NCI-H1417 treated with DMSO at 0.1 percent for 48 hours (cell line): ENCODE results near the gene RAB3B.

Experiments
- DNase-seq: peaks from one replicate; lab custom pipeline; 2025; lab: John Stamatoyannopoulos, UW

The RAB3B gene

GRCh38 chr1:51956528-51957509 lies 33.7 kb downstream of the RAB3B start:
- peak; percentile 3 for DNase-seq

DNA sequence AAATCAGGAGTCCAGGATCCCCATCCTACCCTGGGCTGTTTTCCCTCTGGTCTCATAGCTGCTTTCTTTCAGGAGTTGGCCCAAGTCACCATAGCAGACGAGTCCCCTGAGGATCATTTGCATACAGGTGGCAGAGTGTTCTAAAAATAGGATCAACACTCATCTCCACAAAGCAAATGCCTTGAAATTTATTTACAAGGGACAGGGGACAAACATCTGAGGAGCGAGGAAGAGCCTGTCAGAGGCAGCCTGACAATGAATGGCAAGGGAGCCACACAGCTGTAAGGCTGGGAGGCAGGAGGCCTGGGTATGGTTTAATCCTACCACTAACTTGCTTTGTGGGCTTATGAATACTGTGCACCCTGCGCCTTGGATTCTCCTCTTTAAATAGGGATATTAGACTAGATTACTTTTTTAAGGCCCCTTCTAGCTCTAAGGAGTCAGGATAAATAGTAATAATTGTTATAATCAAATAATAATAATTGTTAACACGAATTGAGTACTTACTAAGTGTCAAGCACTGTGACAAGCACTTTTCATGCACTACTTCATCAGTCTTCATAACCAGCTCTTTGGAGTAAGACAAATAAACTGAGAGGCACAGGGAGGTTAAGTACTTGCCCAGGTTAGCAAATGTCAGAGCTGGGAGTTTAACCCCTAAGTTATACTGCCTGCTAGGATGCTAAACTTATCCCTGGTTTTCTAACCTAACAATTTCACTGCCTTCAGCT lies 34.5 kb downstream of the RAB3B start:
- DNase-seq: peak; percentile 79

- DNase-seq: no peak
Measured at GRCh38 chr1:51954783-51955182, 35.7 kb downstream of the RAB3B start.

DNA sequence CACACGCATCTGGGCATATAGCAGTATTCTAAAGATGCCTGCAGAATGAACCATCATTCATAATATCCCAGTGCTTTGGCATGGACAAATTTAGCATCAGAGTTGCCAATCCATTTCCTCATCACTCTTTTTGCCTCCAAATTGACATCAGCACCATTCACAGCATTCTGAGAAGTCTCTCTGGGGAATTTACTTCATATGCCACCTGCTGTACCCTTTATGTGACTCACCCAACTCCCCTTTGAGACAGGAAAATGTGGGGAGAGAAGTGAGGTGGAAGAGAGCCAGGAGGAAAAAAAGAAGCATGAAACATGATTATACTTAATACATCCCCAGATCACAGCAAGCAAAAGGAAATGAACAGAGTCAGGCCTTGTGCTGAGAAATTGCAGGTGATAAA lies 37.4 kb downstream of the RAB3B start:
- DNase-seq: no peak

- no peak for DNase-seq
Measured at GRCh38 chr1:51952638-51953037, 37.9 kb downstream of the RAB3B start.

DNA sequence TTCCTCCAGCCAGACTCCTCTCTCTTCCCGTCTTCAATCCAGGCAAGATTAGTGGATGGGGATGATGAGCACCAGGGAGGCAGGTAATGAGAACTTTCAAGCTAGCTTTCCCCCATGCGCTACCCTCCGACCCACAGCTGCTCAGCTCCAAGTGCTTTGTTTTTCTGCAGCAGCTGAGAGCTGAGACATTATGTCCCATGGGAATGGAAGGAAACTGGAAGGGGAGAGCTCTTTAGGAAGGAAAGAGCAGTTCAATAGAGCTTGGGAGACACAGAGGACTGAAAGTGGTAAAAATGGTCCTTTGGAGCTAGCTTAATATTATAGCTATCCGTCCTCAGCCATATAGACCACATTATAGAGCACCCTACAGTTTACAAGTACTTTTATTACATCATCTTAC lies 39.8 kb downstream of the RAB3B start:
- DNase-seq: no peak

DNA sequence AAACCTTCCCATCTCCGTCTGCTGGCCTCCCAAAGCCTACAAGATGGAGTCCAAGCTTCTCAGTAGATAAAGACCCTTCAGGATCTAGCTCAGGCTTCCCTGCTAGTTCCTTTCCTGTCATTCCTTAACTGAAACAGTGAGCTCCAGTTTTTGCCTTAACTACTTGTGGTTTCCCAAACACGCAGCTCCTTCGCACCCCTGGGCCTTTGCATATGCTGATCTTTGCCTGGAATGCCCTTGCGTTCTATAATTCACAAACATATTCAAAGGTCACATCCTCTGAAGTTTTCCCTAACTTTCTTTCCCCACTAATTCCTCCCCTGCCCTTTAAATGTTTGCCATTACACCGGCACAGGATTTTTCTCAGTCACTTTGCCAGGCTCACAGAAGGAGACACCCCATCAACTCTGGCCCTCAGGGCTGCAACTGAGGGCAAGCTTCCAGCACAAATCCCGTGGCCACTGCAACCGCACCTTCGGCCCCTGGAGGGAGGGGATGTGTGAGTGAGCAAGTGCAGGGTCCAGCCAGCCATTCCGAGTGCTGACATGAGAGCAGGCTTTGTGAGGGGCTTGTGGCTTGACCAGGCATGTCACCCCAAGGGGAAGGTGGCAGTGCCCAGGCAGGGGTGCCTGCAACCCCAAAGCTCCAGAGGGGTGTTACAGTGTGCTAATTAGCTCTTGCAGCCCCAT lies 41.3 kb downstream of the RAB3B start:
- no peak for DNase-seq

- DNase-seq: no peak
Measured at GRCh38 chr1:51948491-51948915, 42.0 kb downstream of the RAB3B start.

- DNase-seq: no peak
Measured at GRCh38 chr1:51946300-51946699, 44.2 kb downstream of the RAB3B start.

DNA sequence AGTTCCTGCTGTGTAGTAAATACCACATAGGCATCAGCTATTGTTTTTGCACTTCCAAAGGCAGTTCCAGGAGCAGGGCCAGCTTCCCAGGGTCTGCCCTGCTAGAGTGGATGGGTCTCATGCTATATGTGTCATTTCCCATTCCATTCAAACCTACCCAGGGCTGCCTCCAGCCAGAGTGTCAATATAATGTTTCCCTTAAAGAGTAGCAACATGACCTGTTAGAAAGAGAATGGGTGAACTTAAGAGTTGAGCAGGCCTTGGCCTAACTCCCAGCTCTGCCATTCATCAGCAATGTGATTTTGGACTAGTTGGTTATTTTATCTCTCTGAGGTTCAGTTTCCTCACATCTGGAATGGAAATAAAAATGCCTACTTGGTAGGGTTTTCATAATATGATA lies 44.9 kb downstream of the RAB3B start:
- DNase-seq: no peak

- no peak for DNase-seq
Measured at GRCh38 chr1:51942281-51942680, 48.2 kb downstream of the RAB3B start.

DNA sequence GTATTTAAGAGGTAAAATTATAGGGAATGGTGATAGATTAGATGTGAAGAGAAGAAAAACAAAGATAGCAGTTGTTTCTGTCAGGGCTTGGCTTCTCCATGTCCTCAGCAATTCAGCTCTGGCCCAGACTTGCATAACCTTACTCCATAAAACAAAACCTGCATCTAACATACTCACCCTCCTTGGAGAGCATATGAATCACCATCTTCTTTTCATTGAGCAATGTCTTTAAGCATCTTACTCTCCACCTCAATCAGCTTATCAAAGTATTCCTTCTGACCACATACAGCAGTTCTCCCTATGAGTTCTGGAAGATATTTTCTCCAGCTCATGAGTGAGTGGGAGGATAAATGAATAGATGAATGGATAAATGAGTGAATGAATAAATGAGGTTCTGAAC lies 49.0 kb downstream of the RAB3B start:
- DNase-seq: no peak

GRCh38 chr1:51937112-51937511 lies 53.4 kb downstream of the RAB3B start:
- DNase-seq: no peak

DNA sequence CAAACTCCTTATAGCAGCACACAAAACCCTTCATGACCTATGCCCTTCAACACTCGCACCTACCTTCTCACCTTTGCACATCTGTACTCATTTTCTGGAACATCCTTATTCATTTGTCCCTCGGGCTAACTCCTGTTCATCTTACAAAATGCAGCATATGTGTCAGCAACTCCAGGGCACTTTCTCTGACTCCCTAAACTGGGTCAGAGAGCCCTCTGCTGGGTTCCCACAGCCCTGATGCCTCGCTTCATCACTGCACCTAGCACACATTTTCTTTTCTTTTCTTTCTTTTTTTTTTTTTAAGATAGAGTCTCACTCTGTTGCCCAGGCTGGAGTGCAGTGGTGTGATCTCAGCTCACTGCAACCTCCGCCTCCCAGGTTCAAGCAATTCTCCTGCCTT lies 54.0 kb downstream of the RAB3B start:
- no peak for DNase-seq

DNA sequence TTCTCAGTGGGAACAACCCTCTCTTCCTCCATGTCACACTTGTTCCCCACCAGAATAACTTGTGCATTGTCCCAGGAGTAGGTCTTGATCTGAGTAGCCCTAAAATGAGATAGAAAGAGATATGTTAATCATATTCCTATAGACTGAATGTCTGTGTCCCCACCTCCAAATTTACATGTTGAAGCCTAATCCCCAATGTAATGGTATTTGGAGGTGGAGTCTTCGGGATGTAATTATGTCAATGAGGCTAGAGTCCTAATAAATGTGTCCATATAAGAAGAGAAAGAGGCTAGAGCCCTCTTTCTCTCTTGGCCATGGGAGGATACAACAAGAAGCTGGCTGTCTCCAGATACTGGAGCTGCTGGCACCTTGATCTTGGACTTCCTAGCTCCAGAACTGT lies 57.2 kb downstream of the RAB3B start:
- DNase-seq: no peak

GRCh38 chr1:51930329-51930728 lies 60.2 kb downstream of the RAB3B start:
- DNase-seq: no peak

- no peak for DNase-seq
Measured at GRCh38 chr1:51928896-51929295, 61.6 kb downstream of the RAB3B start.

GRCh38 chr1:51927029-51927428 lies 63.5 kb downstream of the RAB3B start:
- no peak for DNase-seq

GRCh38 chr1:51926171-51926812 lies 64.2 kb downstream of the RAB3B start:
- no peak for DNase-seq

GRCh38 chr1:51924455-51924854 lies 66.0 kb downstream of the RAB3B start:
- no peak for DNase-seq

DNA sequence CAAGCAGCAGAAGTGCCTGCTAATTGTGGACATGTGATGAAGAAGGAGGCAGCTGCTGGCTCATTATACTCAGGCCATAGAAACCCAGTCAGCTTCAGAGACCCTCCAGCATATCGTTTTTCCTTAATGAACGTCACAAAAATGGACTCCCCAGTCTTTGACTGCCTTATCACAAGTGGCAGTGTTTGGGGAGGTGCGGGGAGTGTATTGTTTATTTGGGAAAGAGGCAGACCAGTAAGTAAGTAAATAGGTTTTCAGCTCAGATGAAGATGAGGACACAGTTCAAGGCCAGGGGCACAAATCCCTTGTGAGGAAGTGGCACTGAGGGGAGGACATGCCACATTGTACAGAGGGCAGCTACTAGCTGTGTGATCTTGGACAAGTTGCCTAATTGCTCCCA lies 68.5 kb downstream of the RAB3B start:
- DNase-seq: no peak

DNA sequence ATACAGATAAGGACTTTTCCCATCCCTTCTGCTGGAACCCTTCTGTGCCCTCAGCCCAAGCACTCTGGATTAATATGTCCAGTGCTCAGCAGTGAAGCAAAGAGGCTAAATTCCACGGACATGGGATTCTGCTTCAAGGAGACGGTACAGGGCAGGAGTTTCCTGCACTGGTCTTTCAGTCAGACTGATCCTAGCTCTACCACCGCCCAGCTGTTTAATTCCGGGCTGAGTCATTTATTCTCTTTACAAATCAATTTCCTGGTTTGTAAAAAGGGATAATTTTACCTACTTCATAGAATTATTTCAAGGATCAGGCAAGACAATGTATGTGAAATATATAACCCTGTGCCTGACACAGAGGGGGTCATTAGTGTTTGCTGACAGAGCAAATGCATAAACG lies 70.4 kb downstream of the RAB3B start:
- DNase-seq: no peak
